Measurements from ENCODE around the gene TBC1D14.

DNA sequence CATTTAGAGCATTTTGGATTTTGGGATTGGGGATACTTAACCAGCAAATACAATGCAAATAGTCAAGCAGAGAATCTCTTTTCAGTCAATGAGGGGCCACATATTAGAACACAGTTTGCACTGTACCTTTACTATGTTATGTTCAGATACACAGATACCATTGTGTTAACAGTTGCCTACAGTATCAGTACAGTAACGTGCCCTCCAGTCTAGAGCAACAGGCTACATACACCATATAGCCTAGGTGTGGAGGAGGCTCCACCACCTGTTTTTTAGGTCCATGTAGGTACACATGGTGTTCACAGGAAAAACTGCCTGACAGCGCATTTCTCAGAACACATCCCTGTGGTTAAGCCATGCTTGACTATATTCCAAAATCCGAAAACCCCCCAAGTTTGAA lies 149.2 kb downstream of the TBC1D14 start:
- no peak for TF ChIP-seq POLR2A (IDR thresholded peaks at IDR 0.05)
- TF ChIP-seq, protein P1, sequence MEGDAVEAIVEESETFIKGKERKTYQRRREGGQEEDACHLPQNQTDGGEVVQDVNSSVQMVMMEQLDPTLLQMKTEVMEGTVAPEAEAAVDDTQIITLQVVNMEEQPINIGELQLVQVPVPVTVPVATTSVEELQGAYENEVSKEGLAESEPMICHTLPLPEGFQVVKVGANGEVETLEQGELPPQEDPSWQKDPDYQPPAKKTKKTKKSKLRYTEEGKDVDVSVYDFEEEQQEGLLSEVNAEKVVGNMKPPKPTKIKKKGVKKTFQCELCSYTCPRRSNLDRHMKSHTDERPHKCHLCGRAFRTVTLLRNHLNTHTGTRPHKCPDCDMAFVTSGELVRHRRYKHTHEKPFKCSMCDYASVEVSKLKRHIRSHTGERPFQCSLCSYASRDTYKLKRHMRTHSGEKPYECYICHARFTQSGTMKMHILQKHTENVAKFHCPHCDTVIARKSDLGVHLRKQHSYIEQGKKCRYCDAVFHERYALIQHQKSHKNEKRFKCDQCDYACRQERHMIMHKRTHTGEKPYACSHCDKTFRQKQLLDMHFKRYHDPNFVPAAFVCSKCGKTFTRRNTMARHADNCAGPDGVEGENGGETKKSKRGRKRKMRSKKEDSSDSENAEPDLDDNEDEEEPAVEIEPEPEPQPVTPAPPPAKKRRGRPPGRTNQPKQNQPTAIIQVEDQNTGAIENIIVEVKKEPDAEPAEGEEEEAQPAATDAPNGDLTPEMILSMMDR (IDR thresholded peaks at IDR 0.05 in 4 of 5, conservative IDR thresholded peaks at IDR 0.05 in 1 of 5) = no peak

Measured in gastrocnemius medialis (tissue), 4 donors.